Ramos (cell line): ENCODE results near the gene PAMR1.

ENCODE experiments used
- in situ Hi-C: fragments of 300-500 bp; cut with MboI; formaldehyde crosslinking; loops from one replicate; pipeline ENCODE4 v1.14.3; 2022; ENCODE audit warnings: low sequenced_read_pairs; ENCODE audit not compliant: unreplicated experiment

PAMR1 gene

GRCh38 chr11:35466058-35466457 is 59.4 kb downstream of the PAMR1 start:
- in situ Hi-C loops: no loop called here

- in situ Hi-C loops: no loop called here
These were observed 61.1 kb downstream of the PAMR1 start for GRCh38 chr11:35464308-35464707.

GRCh38 chr11:35463331-35463751 is 62.1 kb downstream of the PAMR1 start:
- in situ Hi-C loops: no loop called here

- in situ Hi-C loops: no loop called here
These were observed 63.4 kb downstream of the PAMR1 start for GRCh38 chr11:35461917-35462538.

GRCh38 chr11:35459489-35459888 is 65.9 kb downstream of the PAMR1 start:
- in situ Hi-C loops: no loop called here

- in situ Hi-C loops: no loop called here
These were observed 66.6 kb downstream of the PAMR1 start for GRCh38 chr11:35458846-35459245.

- in situ Hi-C loops: no loop called here
These were observed 71.1 kb downstream of the PAMR1 start for GRCh38 chr11:35454362-35454761.

GRCh38 chr11:35436581-35437250 is 88.7 kb downstream of the PAMR1 start:
- in situ Hi-C loops: no loop called here

GRCh38 chr11:35433588-35433987 is 91.8 kb downstream of the PAMR1 start:
- in situ Hi-C loops: no loop called here

- in situ Hi-C loops: no loop called here
These were observed 93.0 kb downstream of the PAMR1 start for GRCh38 chr11:35432464-35432863.

GRCh38 chr11:35427071-35427470 is 98.3 kb downstream of the PAMR1 start:
- in situ Hi-C loops: no loop called here

- in situ Hi-C loops: no loop called here
These were observed 99.1 kb downstream of the PAMR1 start for GRCh38 chr11:35426351-35426750.

GRCh38 chr11:35425603-35426212 is 99.7 kb downstream of the PAMR1 start:
- in situ Hi-C loops: no loop called here

- in situ Hi-C loops: no loop called here
These were observed 101.1 kb downstream of the PAMR1 start for GRCh38 chr11:35424157-35424940.

- in situ Hi-C loops: no loop called here
These were observed 105.0 kb downstream of the PAMR1 start for GRCh38 chr11:35420371-35420770.

- in situ Hi-C loops: no loop called here
These were observed 105.5 kb downstream of the PAMR1 start for GRCh38 chr11:35419830-35420333.

- in situ Hi-C loops: no loop called here
These were observed 106.1 kb downstream of the PAMR1 start, which contains the start of gene SLC1A2 for GRCh38 chr11:35419184-35419829. TSS of gene SLC1A2 (minus strand) at chr11:35419558. CDS start at chr11:35418966, 592 bp downstream.

GRCh38 chr11:35418282-35419183 is 106.9 kb downstream of the PAMR1 start:
- in situ Hi-C loops: no loop called here

- in situ Hi-C loops: no loop called here
These were observed 109.9 kb downstream of the PAMR1 start for GRCh38 chr11:35415487-35415886.
